GM12878 (cell line): Measurements from ENCODE around the gene ADAMTS7.
"Not testable (repeated sequence)": the region's sequence is repeated elsewhere in the genome, so short reads cannot be mapped to it uniquely, and the experiment has no call there.

Source experiments
- BRCA1 ChIP-seq: IDR thresholded peaks from 2 replicates; pipeline ENCODE4 v1.6.1; 2011; ENCODE audit warnings: low read depth, low read length, improper control_type of control experiment
- CBX3 ChIP-seq: fragments of 200-600 bp; sonication (generic); IDR thresholded peaks from 2 replicates; pipeline ENCODE4 v1.6.1; 2016; ENCODE audit warnings: low read depth, borderline replicate concordance
- CTCF ChIP-seq, 3 experiments: IDR thresholded peaks in 2 of 3; conservative IDR thresholded peaks in 1 of 3; 2 replicates each; pipeline ENCODE4 v1.5.1; 2011; ENCODE audit warnings: low read depth in 3 of 3, low read length in 3 of 3, mild to moderate bottlenecking in 3 of 3, control low read depth in 2 of 3, moderate library complexity in 2 of 3, inconsistent platforms in 1 of 3, mixed read lengths in 1 of 3; ENCODE audit not compliant: control insufficient read depth in 2 of 3, insufficient read depth in 1 of 3; ENCODE audit errors: extremely low read depth in 1 of 3
- FOXK2 ChIP-seq: fragments of 450-650 bp; IDR thresholded peaks from 2 replicates; pipeline ENCODE4 v1.6.1; 2017; ENCODE audit warnings: mild to moderate bottlenecking, moderate library complexity
- GATAD2B ChIP-seq: fragments of 450-650 bp; conservative IDR thresholded peaks from 2 replicates; pipeline ENCODE4 v1.6.1; 2017; ENCODE audit warnings: low read depth, mild to moderate bottlenecking, moderate library complexity
- HDAC2 ChIP-seq: fragments of 200-600 bp; sonication (generic); IDR thresholded peaks from 2 replicates; pipeline ENCODE4 v1.6.1; 2017
- KLF5 ChIP-seq: fragments of 450-650 bp; IDR thresholded peaks from 2 replicates; pipeline ENCODE4 v1.6.1; 2014; ENCODE audit warnings: mild to moderate bottlenecking; ENCODE audit not compliant: partially characterized antibody
- MTA2 ChIP-seq: fragments of 450-650 bp; IDR thresholded peaks from 2 replicates; pipeline ENCODE4 v1.6.1; 2016; ENCODE audit warnings: low read depth, mild to moderate bottlenecking, moderate library complexity
- RFX5 ChIP-seq: IDR thresholded peaks from 2 replicates; pipeline ENCODE4 v1.6.1; 2011; ENCODE audit warnings: low read depth, low read length, improper control_type of control experiment
- SMC3 ChIP-seq: IDR thresholded peaks from 2 replicates; pipeline ENCODE4 v1.6.1; 2011; ENCODE audit warnings: low read length, improper control_type of control experiment, borderline replicate concordance
- ZNF274 ChIP-seq: IDR thresholded peaks from one replicate; pipeline ENCODE4 v1.8.0; 2011; ENCODE audit not compliant: insufficient read length, insufficient read depth
- TF ChIP-seq, protein P1 (sequence below): IDR thresholded peaks from 2 replicates; pipeline ENCODE4 v1.6.1; 2012; ENCODE audit warnings: mild to moderate bottlenecking, low read depth, low read length
- TF ChIP-seq, protein P2 (sequence below): fragments of 450-650 bp; formaldehyde crosslinking; IDR thresholded peaks from 2 replicates; pipeline ENCODE4 v1.5.0; 2022; ENCODE audit warnings: mild to moderate bottlenecking, missing genetic modification characterization

DNA sequence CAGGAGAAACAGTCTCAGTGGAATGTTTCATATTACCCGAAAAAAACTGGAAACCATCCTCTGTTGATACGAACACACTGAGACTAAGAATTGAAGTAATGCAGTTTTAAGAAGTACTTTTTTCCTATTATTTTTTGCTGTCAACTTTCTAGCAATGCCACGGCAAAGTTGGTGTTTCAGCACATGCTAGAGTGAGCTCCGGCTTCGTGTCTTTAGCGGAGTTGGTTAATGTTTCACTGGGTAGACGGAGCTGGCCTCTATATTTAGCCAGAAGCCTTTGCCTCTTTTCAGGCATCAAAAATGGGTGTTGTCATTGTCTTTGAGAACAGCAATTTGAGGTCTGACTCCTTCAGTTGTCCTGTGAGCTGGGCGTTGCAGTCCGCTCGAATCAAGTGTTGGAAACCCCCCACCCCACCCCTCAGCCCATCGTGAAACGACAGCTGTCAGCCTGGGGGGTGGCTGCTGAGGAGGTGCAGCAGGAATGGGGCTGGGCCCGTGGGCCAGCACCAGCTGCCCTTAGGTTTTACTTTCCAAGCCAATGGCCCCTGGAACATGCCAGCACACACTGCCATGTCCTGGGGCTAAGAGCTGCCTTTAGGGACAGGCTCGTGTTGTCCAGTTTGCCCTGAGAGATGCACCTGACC, 56.5 kb downstream of the ADAMTS7 start:
- TF ChIP-seq BRCA1; CBX3; SMC3; RFX5; CTCF (IDR thresholded peaks at IDR 0.05 in 2 of 3, conservative IDR thresholded peaks at IDR 0.05 in 1 of 3; ENCODE audit: control insufficient read depth in 2 of 3, extremely low read depth in 1 of 3, insufficient read depth in 1 of 3, low read depth in 3 of 3, low read length in 3 of 3); KLF5; FOXK2; HDAC2; MTA2; ZNF274; GATAD2B: not testable (repeated sequence)
- TF ChIP-seq, protein P1, sequence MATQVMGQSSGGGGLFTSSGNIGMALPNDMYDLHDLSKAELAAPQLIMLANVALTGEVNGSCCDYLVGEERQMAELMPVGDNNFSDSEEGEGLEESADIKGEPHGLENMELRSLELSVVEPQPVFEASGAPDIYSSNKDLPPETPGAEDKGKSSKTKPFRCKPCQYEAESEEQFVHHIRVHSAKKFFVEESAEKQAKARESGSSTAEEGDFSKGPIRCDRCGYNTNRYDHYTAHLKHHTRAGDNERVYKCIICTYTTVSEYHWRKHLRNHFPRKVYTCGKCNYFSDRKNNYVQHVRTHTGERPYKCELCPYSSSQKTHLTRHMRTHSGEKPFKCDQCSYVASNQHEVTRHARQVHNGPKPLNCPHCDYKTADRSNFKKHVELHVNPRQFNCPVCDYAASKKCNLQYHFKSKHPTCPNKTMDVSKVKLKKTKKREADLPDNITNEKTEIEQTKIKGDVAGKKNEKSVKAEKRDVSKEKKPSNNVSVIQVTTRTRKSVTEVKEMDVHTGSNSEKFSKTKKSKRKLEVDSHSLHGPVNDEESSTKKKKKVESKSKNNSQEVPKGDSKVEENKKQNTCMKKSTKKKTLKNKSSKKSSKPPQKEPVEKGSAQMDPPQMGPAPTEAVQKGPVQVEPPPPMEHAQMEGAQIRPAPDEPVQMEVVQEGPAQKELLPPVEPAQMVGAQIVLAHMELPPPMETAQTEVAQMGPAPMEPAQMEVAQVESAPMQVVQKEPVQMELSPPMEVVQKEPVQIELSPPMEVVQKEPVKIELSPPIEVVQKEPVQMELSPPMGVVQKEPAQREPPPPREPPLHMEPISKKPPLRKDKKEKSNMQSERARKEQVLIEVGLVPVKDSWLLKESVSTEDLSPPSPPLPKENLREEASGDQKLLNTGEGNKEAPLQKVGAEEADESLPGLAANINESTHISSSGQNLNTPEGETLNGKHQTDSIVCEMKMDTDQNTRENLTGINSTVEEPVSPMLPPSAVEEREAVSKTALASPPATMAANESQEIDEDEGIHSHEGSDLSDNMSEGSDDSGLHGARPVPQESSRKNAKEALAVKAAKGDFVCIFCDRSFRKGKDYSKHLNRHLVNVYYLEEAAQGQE, result not testable (repeated sequence)
- TF ChIP-seq, protein P2, sequence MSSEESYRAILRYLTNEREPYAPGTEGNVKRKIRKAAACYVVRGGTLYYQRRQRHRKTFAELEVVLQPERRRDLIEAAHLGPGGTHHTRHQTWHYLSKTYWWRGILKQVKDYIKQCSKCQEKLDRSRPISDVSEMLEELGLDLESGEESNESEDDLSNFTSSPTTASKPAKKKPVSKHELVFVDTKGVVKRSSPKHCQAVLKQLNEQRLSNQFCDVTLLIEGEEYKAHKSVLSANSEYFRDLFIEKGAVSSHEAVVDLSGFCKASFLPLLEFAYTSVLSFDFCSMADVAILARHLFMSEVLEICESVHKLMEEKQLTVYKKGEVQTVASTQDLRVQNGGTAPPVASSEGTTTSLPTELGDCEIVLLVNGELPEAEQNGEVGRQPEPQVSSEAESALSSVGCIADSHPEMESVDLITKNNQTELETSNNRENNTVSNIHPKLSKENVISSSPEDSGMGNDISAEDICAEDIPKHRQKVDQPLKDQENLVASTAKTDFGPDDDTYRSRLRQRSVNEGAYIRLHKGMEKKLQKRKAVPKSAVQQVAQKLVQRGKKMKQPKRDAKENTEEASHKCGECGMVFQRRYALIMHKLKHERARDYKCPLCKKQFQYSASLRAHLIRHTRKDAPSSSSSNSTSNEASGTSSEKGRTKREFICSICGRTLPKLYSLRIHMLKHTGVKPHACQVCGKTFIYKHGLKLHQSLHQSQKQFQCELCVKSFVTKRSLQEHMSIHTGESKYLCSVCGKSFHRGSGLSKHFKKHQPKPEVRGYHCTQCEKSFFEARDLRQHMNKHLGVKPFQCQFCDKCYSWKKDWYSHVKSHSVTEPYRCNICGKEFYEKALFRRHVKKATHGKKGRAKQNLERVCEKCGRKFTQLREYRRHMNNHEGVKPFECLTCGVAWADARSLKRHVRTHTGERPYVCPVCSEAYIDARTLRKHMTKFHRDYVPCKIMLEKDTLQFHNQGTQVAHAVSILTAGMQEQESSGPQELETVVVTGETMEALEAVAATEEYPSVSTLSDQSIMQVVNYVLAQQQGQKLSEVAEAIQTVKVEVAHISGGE (CRISPR knock-in tag), result not testable (repeated sequence)
